ENCODE measurements around the gene SH2D3C.

DNA sequence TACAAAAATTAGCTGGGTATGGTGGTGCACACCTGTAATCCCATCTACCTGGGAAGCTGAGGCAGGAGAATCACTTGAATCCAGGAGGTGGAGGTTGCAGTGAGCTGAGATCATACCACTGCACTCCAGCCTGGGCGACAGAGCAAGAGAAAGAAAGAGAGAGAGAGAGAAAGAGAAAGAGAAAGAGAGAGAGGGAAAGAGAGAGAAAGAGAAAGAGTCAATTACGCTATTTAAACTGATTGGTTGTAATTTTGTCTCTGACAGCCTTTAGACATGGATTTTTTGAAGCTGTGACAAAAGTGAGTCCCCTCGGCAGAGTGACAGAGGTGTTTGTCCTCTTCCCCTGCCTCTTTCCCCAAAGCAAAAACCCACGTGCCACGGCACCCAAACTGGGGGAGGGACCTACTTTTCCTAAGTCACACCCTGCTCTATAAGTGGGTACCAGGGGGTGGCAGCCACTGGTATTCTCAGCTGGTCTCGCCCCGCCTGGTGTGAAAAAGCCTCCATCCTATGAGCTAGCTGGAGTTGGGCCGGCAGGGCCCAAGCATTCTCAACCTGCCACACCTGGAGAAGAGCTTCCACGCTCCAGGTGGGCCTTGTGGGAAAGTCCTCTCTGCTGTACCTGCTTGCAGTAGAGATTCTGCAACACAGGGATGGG is 75.0 kb downstream of the SH2D3C start:
- TF ChIP-seq, protein P1, sequence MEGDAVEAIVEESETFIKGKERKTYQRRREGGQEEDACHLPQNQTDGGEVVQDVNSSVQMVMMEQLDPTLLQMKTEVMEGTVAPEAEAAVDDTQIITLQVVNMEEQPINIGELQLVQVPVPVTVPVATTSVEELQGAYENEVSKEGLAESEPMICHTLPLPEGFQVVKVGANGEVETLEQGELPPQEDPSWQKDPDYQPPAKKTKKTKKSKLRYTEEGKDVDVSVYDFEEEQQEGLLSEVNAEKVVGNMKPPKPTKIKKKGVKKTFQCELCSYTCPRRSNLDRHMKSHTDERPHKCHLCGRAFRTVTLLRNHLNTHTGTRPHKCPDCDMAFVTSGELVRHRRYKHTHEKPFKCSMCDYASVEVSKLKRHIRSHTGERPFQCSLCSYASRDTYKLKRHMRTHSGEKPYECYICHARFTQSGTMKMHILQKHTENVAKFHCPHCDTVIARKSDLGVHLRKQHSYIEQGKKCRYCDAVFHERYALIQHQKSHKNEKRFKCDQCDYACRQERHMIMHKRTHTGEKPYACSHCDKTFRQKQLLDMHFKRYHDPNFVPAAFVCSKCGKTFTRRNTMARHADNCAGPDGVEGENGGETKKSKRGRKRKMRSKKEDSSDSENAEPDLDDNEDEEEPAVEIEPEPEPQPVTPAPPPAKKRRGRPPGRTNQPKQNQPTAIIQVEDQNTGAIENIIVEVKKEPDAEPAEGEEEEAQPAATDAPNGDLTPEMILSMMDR (IDR thresholded peaks at IDR 0.05): no peak
- no peak for TF ChIP-seq POLR2A (IDR thresholded peaks at IDR 0.05)
